ENCODE measurements around the gene KLF7.

Gene KLF7

GRCh38 chr2:207184768-207185167 lies 19.0 kb upstream of the KLF7 start:
- no peak for DNase-seq (ENCODE audit: low spot score)
- in situ Hi-C loops (cut with MboI; ENCODE audit: low pct_unique_long_range_greater_than_20kb, low sequenced_read_pairs, unreplicated experiment): no loop called here
- TF ChIP-seq CTCF (IDR thresholded peaks at IDR 0.05; ENCODE audit: extremely low read depth, insufficient read depth, missing control alignments): no peak

- TF ChIP-seq CTCF (IDR thresholded peaks at IDR 0.05; ENCODE audit: extremely low read depth, insufficient read depth, missing control alignments): no peak
- in situ Hi-C loops (cut with MboI; ENCODE audit: low pct_unique_long_range_greater_than_20kb, low sequenced_read_pairs, unreplicated experiment): no loop called here
- no peak for DNase-seq (ENCODE audit: low spot score)
These were observed 18.6 kb upstream of the KLF7 start for GRCh38 chr2:207184348-207184747.

GRCh38 chr2:207183506-207183905 lies 17.8 kb upstream of the KLF7 start:
- in situ Hi-C loops (cut with MboI; ENCODE audit: low pct_unique_long_range_greater_than_20kb, low sequenced_read_pairs, unreplicated experiment): no loop called here
- TF ChIP-seq CTCF (IDR thresholded peaks at IDR 0.05; ENCODE audit: extremely low read depth, insufficient read depth, missing control alignments): no peak

GRCh38 chr2:207182911-207183310 lies 17.2 kb upstream of the KLF7 start:
- TF ChIP-seq CTCF (IDR thresholded peaks at IDR 0.05; ENCODE audit: extremely low read depth, insufficient read depth, missing control alignments): no peak
- in situ Hi-C loops (cut with MboI; ENCODE audit: low pct_unique_long_range_greater_than_20kb, low sequenced_read_pairs, unreplicated experiment): no loop called here
- no peak for DNase-seq (ENCODE audit: low spot score)

More at GRCh38 chr2:207183506-207183905, 17.8 kb upstream of the KLF7 start:
- DNase-seq (ENCODE audit: low spot score): no peak

GRCh38 chr2:207181526-207182274 lies 16.0 kb upstream of the KLF7 start:
- in situ Hi-C loops (cut with MboI; ENCODE audit: low pct_unique_long_range_greater_than_20kb, low sequenced_read_pairs, unreplicated experiment): no loop called here
- no peak for DNase-seq (ENCODE audit: low spot score)
- no peak for TF ChIP-seq CTCF (IDR thresholded peaks at IDR 0.05; ENCODE audit: extremely low read depth, insufficient read depth, missing control alignments)

GRCh38 chr2:207180741-207181140 lies 15.0 kb upstream of the KLF7 start:
- TF ChIP-seq CTCF (IDR thresholded peaks at IDR 0.05; ENCODE audit: extremely low read depth, insufficient read depth, missing control alignments): no peak
- DNase-seq (ENCODE audit: low spot score): no peak
- in situ Hi-C loops (cut with MboI; ENCODE audit: low pct_unique_long_range_greater_than_20kb, low sequenced_read_pairs, unreplicated experiment): no loop called here
